Testis (tissue), 3 donors: ENCODE results near the gene ECM1. TPM values are rescaled to one million over a fixed set of nuclear protein-coding genes. Genes with fewer than 3 reads are reported as not detected.

Experiments used
- DNase-seq: peaks from one replicate; pipeline ENCODE4 v3.0.0-alpha.2; 2019
- H3K27ac ChIP-seq, 2 donors: fragments of 200-600 bp; sonication (generic); one replicate each; pipeline ENCODE4 v1.5.1; 2019
- H3K27me3 ChIP-seq: fragments of 200-600 bp; sonication (generic); one replicate; pipeline ENCODE4 v1.5.1; 2019
- H3K36me3 ChIP-seq: fragments of 200-600 bp; sonication (generic); one replicate; pipeline ENCODE4 v1.5.1; 2017; ENCODE audit warnings: low read depth; ENCODE audit errors: missing control alignments
- H3K4me1 ChIP-seq: fragments of 200-600 bp; sonication (generic); one replicate; pipeline ENCODE4 v1.5.1; 2019
- H3K4me3 ChIP-seq, 2 donors: fragments of 200-600 bp; sonication (generic); one replicate each; pipeline ENCODE4 v1.5.1; 2017 to 2019
- H3K9me3 ChIP-seq: fragments of 200-600 bp; sonication (generic); one replicate; pipeline ENCODE4 v1.5.1; 2017
- CTCF ChIP-seq, 3 experiments: fragments of 450-650 bp in 2 of 3; fragments of 200-600 bp in 1 of 3; sonication (generic) in 1 of 3; IDR thresholded peaks; one replicate each; pipeline ENCODE4 v1.5.1; 2016 to 2019; ENCODE audit warnings: antibody characterized with exemption in 3 of 3, mild to moderate bottlenecking in 2 of 3, moderate library complexity in 1 of 3
- POLR2A ChIP-seq: fragments of 450-650 bp; IDR thresholded peaks from one replicate; pipeline ENCODE4 v1.6.1; 2017; ENCODE audit warnings: antibody characterized with exemption, mild to moderate bottlenecking, moderate library complexity
- WGBS, 2 donors: methylation state at CpG; one replicate each; pipeline ENCODE4 v1.1.5; 2018; 5-methylcytosine and 5-hydroxymethylcytosine counted together
- intact Hi-C: fragments of 100-400 bp; cut with DNase I; formaldehyde crosslinking; loops from one replicate; pipeline ENCODE4 v1.15.1; 2023; ENCODE audit warnings: low total_unique reads
- polyA plus RNA-seq: library from polyadenylated mRNA; stranded (reverse); fragments of 350-450 nt; fragmentation: Illumina TruSeq; extraction: RNeasy Lipid Tissue Mini Kit (QIAGEN cat#74804); gene quantifications from one replicate; pipeline ENCODE4 v1.2.3, GENCODE V29; 2014; ENCODE audit warnings: low read depth, low replicate concordance; ENCODE audit not compliant: insufficient read depth
- total RNA-seq, 2 donors: library from RNA; depleted of rRNA; stranded (reverse); fragments of >200 nt; gene quantifications; one replicate each; pipeline ENCODE4 v1.2.3, GENCODE V29; 2016

ECM1 gene
- total and polyA plus RNA-seq, 3 donors from 2014 or later, result 4.6 to 16.9 (median 5.0) TPM

GRCh38 chr1:150477320-150477719, 30.6 kb upstream of the ECM1 start:
- Histone ChIP-seq H3K4me1 (peaks cover 33% of the 10 kb centered on the region), H3K27ac (no peak overlapping the region), H3K36me3 (no peaks in the 10 kb centered on the region), H3K27me3 (no peaks in the 10 kb centered on the region), H3K4me3 (no peak overlapping the region), H3K9me3 (no peaks in the 10 kb centered on the region)
- no peak for TF ChIP-seq POLR2A
- intact Hi-C loops, result no loop called here
- no peak for DNase-seq
- 68 to 69% methylated on average over 1 of the region's 1 CpG for WGBS, 2 donors

- no peak for TF ChIP-seq CTCF (IDR thresholded peaks at IDR 0.05)
- no peak for TF ChIP-seq POLR2A
- 61 to 71% methylated on average over 4 of the region's 4 CpGs for WGBS, 2 donors
- H3K4me1 ChIP-seq, result peaks cover 33% of the 10 kb centered on the region
- H3K9me3 ChIP-seq, result no peaks in the 10 kb centered on the region
- no peaks in the 10 kb centered on the region for H3K27me3 ChIP-seq
- DNase-seq, result no peak
- no peak overlapping the region for H3K27ac ChIP-seq
- H3K4me3 ChIP-seq, result no peak overlapping the region
- H3K36me3 ChIP-seq, result no peaks in the 10 kb centered on the region
- intact Hi-C loops, result no loop called here
Measured at GRCh38 chr1:150477733-150478132, 30.2 kb upstream of the ECM1 start.

- intact Hi-C loops, result no loop called here
- H3K27me3 ChIP-seq, result no peaks in the 10 kb centered on the region
- no peak overlapping the region for H3K4me3 ChIP-seq
- TF ChIP-seq CTCF (IDR thresholded peaks at IDR 0.05) (no peak), POLR2A (no peak)
- H3K36me3 ChIP-seq, result no peaks in the 10 kb centered on the region
- no peaks in the 10 kb centered on the region for H3K9me3 ChIP-seq
- WGBS, 2 donors, result 71 to 74% methylated on average over 4 of the region's 4 CpGs
- peaks cover 18% of the 10 kb centered on the region for H3K4me1 ChIP-seq
- H3K27ac ChIP-seq, result no peak overlapping the region
- no peak for DNase-seq
Measured at GRCh38 chr1:150479370-150479769, 28.5 kb upstream of the ECM1 start.

GRCh38 chr1:150479927-150480352, 28.0 kb upstream of the ECM1 start:
- DNase-seq, result no peak
- WGBS, 2 donors, result 61 to 68% methylated on average over 2 of the region's 2 CpGs
- H3K27ac ChIP-seq, result no peak overlapping the region
- intact Hi-C loops, result no loop called here
- no peaks in the 10 kb centered on the region for H3K36me3 ChIP-seq
- TF ChIP-seq CTCF (IDR thresholded peaks at IDR 0.05) (no peak), POLR2A (no peak)
- H3K4me1 ChIP-seq, result peaks cover 12% of the 10 kb centered on the region
- no peaks in the 10 kb centered on the region for H3K9me3 ChIP-seq
- H3K4me3 ChIP-seq, result no peak overlapping the region
- no peaks in the 10 kb centered on the region for H3K27me3 ChIP-seq

- intact Hi-C loops, result no loop called here
- no peak overlapping the region for H3K27ac ChIP-seq
- DNase-seq, result no peak
- H3K4me3 ChIP-seq, result no peak overlapping the region
- no peaks in the 10 kb centered on the region for H3K27me3 ChIP-seq
- peaks cover 6% of the 10 kb centered on the region for H3K4me1 ChIP-seq
- no peak for TF ChIP-seq CTCF (IDR thresholded peaks at IDR 0.05)
- no peak for TF ChIP-seq POLR2A
- no peaks in the 10 kb centered on the region for H3K36me3 ChIP-seq
- no peaks in the 10 kb centered on the region for H3K9me3 ChIP-seq
- 88 to 90% methylated on average over 5 of the region's 5 CpGs for WGBS, 2 donors
Measured at GRCh38 chr1:150484431-150484830, 23.5 kb upstream of the ECM1 start.
